Heart left ventricle (tissue), 13 donors: Measurements from ENCODE around the gene PMPCB.

ENCODE experiments used
- POLR2A ChIP-seq, 2 donors: fragments of 450-650 bp; IDR thresholded peaks; one replicate each; pipeline ENCODE4 v1.6.1; 2017; ENCODE audit warnings: antibody characterized with exemption in 2 of 2, mild to moderate bottlenecking in 2 of 2, moderate library complexity in 2 of 2
- TF ChIP-seq, protein P1 (sequence below), 12 donors: fragments of 200-600 bp; sonication (generic) in 4 of 12; IDR thresholded peaks; one replicate each; pipeline versions ENCODE4 v1.5.0 to v1.8.0; 2018 to 2022; ENCODE audit warnings: antibody characterized with exemption in 12 of 12, mild to moderate bottlenecking in 5 of 12
- donor health status: ischemic (EF 13 %, LVEDD 7.1; RV severe dilation, severe dysfunction).
- donor health status: DM: no; HTN: yes; CAD: no.
- donor health status: DM: no; HTN: no; CAD: no.
- donor health status: ischemic (EF 25% LVEDD 6.9; RV normal size, moderate dysfunction).
- donor health status: ischemic (EF 25% LVEDD 5.7; RV mildly dilated, moderate dysfunction).
- donor health status: ischemic (EF 35%, LVEDD 5.7; RV mildly dilated, moderate dysfunction).
- donor health status: nonischemic (EF 11% LVEDD 7.7; RV severe dilation, severe dysfunction).
- donor health status: DM: yes; HTN: yes; CAD: no.
- donor health status: PGD.
- donor health status: ischemic (EF 29% LVEDD 5.4; RV normal size, mild dysfunction).
- donor health status: nonischemic (EF 23%, LVEDD 6.1; RV moderate dilation, normal function).

GRCh38 chr7:103299660-103300059 lies 2.4 kb downstream of the PMPCB start:
- TF ChIP-seq, protein P1, sequence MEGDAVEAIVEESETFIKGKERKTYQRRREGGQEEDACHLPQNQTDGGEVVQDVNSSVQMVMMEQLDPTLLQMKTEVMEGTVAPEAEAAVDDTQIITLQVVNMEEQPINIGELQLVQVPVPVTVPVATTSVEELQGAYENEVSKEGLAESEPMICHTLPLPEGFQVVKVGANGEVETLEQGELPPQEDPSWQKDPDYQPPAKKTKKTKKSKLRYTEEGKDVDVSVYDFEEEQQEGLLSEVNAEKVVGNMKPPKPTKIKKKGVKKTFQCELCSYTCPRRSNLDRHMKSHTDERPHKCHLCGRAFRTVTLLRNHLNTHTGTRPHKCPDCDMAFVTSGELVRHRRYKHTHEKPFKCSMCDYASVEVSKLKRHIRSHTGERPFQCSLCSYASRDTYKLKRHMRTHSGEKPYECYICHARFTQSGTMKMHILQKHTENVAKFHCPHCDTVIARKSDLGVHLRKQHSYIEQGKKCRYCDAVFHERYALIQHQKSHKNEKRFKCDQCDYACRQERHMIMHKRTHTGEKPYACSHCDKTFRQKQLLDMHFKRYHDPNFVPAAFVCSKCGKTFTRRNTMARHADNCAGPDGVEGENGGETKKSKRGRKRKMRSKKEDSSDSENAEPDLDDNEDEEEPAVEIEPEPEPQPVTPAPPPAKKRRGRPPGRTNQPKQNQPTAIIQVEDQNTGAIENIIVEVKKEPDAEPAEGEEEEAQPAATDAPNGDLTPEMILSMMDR (IDR thresholded peaks at IDR 0.05) = no peak
- no peak for TF ChIP-seq POLR2A (IDR thresholded peaks at IDR 0.05)
